Memory B cell (primary cell): ENCODE measurements around the gene LRRC23.
"Not testable (repeated sequence)": the region's sequence is repeated elsewhere in the genome, so short reads cannot be mapped to it uniquely, and the experiment has no call there.

ENCODE experiments used
- ATAC-seq: fragments of 150-1000 bp; cut with Tn5 transposase; 2 replicates; pipeline ENCODE4 v1.10.0; 2021; ENCODE audit warnings: low read depth, mild to moderate bottlenecking, moderate library complexity
- DNase-seq, 2 donors: peaks; one replicate each; pipeline ENCODE4 v3.0.0; 2022; ENCODE audit warnings: low spot score in 2 of 2
- H3K27ac Mint-ChIP-seq: one replicate; pipeline ENCODE4 v1.8.0; 2022; ENCODE audit warnings: mild to moderate bottlenecking, moderate library complexity, mixed read lengths
- H3K27me3 Mint-ChIP-seq: one replicate; pipeline ENCODE4 v1.8.0; 2022; ENCODE audit warnings: mixed read lengths
- H3K36me3 Mint-ChIP-seq: one replicate; pipeline ENCODE4 v1.8.0; 2022; ENCODE audit warnings: mild to moderate bottlenecking, mixed read lengths
- H3K4me1 Mint-ChIP-seq: one replicate; pipeline ENCODE4 v1.8.0; 2022; ENCODE audit warnings: mixed read lengths
- H3K4me3 Mint-ChIP-seq: one replicate; pipeline ENCODE4 v1.8.0; 2022; ENCODE audit warnings: mild to moderate bottlenecking, moderate library complexity, mixed read lengths
- H3K9me3 Mint-ChIP-seq: one replicate; pipeline ENCODE4 v1.8.0; 2022; ENCODE audit warnings: mixed read lengths

Gene LRRC23

GRCh38 chr12:6886206-6886999 is 18.2 kb upstream of the LRRC23 start:
- not testable (repeated sequence) for H3K9me3 Mint-ChIP-seq, H3K27ac Mint-ChIP-seq, DNase-seq, H3K4me1 Mint-ChIP-seq, H3K27me3 Mint-ChIP-seq, H3K36me3 Mint-ChIP-seq, H3K4me3 Mint-ChIP-seq, ATAC-seq

DNA sequence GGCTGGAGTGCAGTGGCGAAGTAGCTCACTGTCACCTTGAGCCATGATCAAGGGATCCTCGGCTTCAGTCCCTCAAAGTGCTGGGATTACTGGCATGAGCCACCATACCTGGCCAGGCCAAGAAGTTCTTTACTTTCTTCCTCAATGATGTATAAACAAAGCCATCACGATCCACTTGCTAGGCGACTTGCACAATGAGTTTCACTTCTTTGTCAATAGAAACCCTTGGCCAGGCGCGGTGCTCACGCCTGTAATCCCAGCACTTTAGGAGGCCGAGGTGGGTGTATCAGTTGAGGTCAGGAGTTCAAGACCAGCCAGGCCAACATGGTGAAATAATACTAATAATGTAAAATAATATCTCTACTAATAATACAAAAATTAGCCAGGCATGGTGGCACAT is 17.2 kb upstream of the LRRC23 start:
- DNase-seq (no peak), ATAC-seq (no peak)
- no peak overlapping the region for H3K4me3 Mint-ChIP-seq
- peaks cover 2% of the 10 kb centered on the region for H3K4me1 Mint-ChIP-seq
- H3K9me3 Mint-ChIP-seq: no peaks in the 10 kb centered on the region
- no peak overlapping the region for H3K27ac Mint-ChIP-seq
- H3K27me3 Mint-ChIP-seq: no peaks in the 10 kb centered on the region
- H3K36me3 Mint-ChIP-seq: peaks cover 4% of the 10 kb centered on the region

DNA sequence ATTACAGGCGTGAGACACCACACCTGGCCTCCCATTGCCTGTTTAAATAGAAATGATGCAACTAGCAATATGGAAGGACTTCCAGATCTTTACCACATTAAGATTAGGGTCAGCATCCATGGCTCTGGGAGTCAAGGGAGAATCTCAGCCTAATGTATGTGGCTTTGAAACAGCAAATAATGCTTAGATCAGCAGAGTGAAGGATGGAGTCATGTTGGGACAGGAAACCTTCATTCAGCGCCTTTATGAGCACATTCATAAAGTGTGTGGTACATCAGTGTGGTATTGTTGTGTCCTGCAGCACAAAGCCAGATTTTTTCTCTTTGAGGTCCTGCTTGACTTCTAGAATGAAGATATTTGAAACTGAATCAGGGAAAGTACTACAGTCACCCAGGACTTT is 16.3 kb upstream of the LRRC23 start:
- H3K27me3 Mint-ChIP-seq: no peaks in the 10 kb centered on the region
- no peak for DNase-seq
- H3K4me1 Mint-ChIP-seq: peaks cover 2% of the 10 kb centered on the region
- H3K9me3 Mint-ChIP-seq: no peaks in the 10 kb centered on the region
- no peak overlapping the region for H3K27ac Mint-ChIP-seq
- peaks cover 4% of the 10 kb centered on the region for H3K36me3 Mint-ChIP-seq
- ATAC-seq: no peak
- no peak overlapping the region for H3K4me3 Mint-ChIP-seq

- H3K9me3 Mint-ChIP-seq, ATAC-seq, H3K4me1 Mint-ChIP-seq, H3K27ac Mint-ChIP-seq, H3K27me3 Mint-ChIP-seq, H3K36me3 Mint-ChIP-seq, H3K4me3 Mint-ChIP-seq, DNase-seq: not testable (repeated sequence)
Observed at GRCh38 chr12:6888794-6889193, 15.8 kb upstream of the LRRC23 start.

GRCh38 chr12:6889775-6890573 is 14.6 kb upstream of the LRRC23 start:
- H3K9me3 Mint-ChIP-seq, H3K36me3 Mint-ChIP-seq, DNase-seq, H3K4me3 Mint-ChIP-seq, ATAC-seq, H3K27me3 Mint-ChIP-seq, H3K27ac Mint-ChIP-seq, H3K4me1 Mint-ChIP-seq: not testable (repeated sequence)

DNA sequence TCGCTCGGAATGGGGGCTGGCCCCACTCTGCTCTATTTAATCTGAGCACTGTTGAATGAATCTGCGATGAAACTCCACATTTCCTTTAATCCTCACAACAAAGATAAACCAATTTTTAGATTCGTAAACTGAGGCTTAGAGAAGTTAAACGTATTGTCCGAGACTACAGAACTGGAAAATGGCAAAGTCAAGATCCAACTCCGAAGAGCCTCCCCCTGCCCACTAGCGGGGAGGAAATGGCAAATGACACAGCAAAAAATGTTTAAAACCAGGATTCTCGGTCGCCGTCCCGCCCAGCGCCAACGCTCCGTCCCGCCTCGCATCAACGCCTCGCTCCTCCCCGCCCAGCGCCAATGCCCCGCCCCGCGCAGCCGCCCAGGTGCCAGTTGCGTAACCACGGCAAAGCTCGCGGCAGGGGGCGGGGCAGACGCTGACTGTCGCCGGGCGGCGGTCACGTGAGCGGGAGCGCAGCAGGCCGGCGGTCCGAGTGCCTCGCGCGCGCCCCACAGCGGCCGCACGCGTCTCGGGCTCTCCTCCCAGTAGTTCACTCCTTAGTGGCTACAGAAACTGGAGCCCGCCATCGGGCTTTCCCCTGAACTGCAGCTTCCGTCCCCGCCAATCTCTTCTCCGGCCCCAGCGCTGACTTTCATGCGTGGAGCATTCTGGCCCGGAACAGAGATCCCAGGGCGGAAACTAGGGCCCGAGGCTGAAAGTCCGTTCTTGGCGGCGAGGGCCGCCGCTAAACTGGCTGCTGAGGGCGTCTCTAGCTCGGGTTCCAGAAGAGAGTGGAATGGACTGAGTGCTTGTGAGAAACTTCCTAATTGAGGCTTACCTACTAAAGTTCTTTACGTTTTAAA is 13.6 kb upstream of the LRRC23 start:
- DNase-seq (peak; percentile 96 to 98), ATAC-seq (peak; percentile 92)
- Mint-ChIP-seq H3K27me3 (no peaks in the 10 kb centered on the region), H3K4me1 (peaks cover 2% of the 10 kb centered on the region), H3K36me3 (no peaks in the 10 kb centered on the region), H3K9me3 (no peaks in the 10 kb centered on the region), H3K4me3 (peak overlapping the region; percentile 85), H3K27ac (peak overlapping the region; percentile 91)

GRCh38 chr12:6891646-6892001 is 13.0 kb upstream of the LRRC23 start:
- ATAC-seq (no peak), DNase-seq (no peak)
- H3K4me3 Mint-ChIP-seq: peak overlapping the region; percentile 85
- peaks cover 2% of the 10 kb centered on the region for H3K4me1 Mint-ChIP-seq
- H3K9me3 Mint-ChIP-seq: no peaks in the 10 kb centered on the region
- peak overlapping the region; percentile 91 for H3K27ac Mint-ChIP-seq
- no peaks in the 10 kb centered on the region for H3K27me3 Mint-ChIP-seq
- no peaks in the 10 kb centered on the region for H3K36me3 Mint-ChIP-seq

DNA sequence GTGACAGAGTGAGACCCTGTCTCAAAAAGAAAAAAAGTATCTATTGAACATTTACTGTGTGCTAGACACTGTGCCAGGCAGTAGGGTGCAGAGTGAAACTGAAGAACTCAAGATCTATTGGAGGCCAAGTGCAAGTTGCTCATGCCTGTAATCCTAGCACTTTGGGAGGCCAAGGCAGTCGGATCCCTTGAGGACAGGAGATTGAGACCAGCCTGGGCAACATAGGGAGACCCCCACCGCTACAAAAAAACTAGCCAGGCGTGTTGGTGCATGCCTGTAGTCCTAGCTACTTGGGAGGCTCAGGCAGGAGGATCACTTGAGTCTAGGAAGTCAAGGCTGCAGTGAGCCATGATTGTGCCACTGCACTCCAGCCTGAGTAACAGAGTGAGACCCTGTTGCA is 11.9 kb upstream of the LRRC23 start:
- not testable (repeated sequence) for H3K36me3 Mint-ChIP-seq, H3K9me3 Mint-ChIP-seq, DNase-seq, H3K4me1 Mint-ChIP-seq, H3K27ac Mint-ChIP-seq, ATAC-seq, H3K27me3 Mint-ChIP-seq
- H3K4me3 Mint-ChIP-seq: peak overlapping the region; percentile 24

- H3K27me3 Mint-ChIP-seq: no peaks in the 10 kb centered on the region
- DNase-seq: no peak
- H3K27ac Mint-ChIP-seq: no peak overlapping the region
- no peaks in the 10 kb centered on the region for H3K36me3 Mint-ChIP-seq
- ATAC-seq: no peak
- H3K4me1 Mint-ChIP-seq: peaks cover 3% of the 10 kb centered on the region
- H3K4me3 Mint-ChIP-seq: no peak overlapping the region
- H3K9me3 Mint-ChIP-seq: no peaks in the 10 kb centered on the region
Observed at GRCh38 chr12:6894321-6894720, 10.3 kb upstream of the LRRC23 start.

DNA sequence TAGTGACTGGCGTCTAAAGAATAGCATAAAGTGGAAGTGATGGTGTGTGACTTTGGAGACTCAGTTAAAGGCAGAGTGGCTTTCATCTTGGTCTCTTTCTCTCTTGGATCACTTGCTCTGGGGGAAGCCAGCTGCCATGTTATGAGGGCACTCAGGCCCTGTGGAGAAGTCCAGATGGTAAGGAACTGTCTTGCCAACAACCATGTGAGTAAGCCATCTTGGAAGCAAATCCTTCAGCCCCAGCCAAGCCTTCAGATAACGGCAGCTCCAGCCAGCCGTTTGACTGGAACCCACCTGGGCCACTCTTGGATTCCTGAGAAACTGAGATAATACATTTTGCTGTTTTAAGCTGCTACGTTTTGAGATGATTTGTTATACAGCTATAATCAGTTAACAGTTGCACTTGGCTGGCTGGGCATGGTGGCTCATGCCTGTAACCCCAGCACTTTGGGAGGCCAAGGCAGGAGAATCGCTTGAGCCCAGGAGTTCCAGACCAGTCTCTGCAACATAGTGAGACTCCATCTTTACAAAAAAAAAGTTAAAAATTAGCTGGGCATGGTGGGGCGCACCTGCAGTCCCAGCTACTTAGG is 7.7 kb upstream of the LRRC23 start:
- H3K4me3 Mint-ChIP-seq: no peak overlapping the region
- no peak for DNase-seq
- H3K4me1 Mint-ChIP-seq: peaks cover 4% of the 10 kb centered on the region
- no peaks in the 10 kb centered on the region for H3K27me3 Mint-ChIP-seq
- no peak for ATAC-seq
- H3K9me3 Mint-ChIP-seq: no peaks in the 10 kb centered on the region
- H3K27ac Mint-ChIP-seq: no peak overlapping the region
- H3K36me3 Mint-ChIP-seq: no peaks in the 10 kb centered on the region

GRCh38 chr12:6899427-6899826 is 5.2 kb upstream of the LRRC23 start:
- Mint-ChIP-seq H3K36me3 (no peaks in the 10 kb centered on the region), H3K4me1 (peaks cover 9% of the 10 kb centered on the region), H3K4me3 (no peak overlapping the region), H3K9me3 (no peaks in the 10 kb centered on the region), H3K27me3 (no peaks in the 10 kb centered on the region), H3K27ac (no peak overlapping the region)
- ATAC-seq (no peak), DNase-seq (no peak)

- peaks cover 9% of the 10 kb centered on the region for H3K4me1 Mint-ChIP-seq
- H3K27ac Mint-ChIP-seq: no peak overlapping the region
- H3K9me3 Mint-ChIP-seq: no peaks in the 10 kb centered on the region
- no peaks in the 10 kb centered on the region for H3K27me3 Mint-ChIP-seq
- H3K4me3 Mint-ChIP-seq: no peak overlapping the region
- ATAC-seq (no peak), DNase-seq (no peak)
- H3K36me3 Mint-ChIP-seq: no peaks in the 10 kb centered on the region
Observed at GRCh38 chr12:6899837-6900519, 4.6 kb upstream of the LRRC23 start.

- peaks cover 1% of the 10 kb centered on the region for H3K36me3 Mint-ChIP-seq
- H3K27me3 Mint-ChIP-seq: no peaks in the 10 kb centered on the region
- H3K27ac Mint-ChIP-seq: no peak overlapping the region
- DNase-seq (no peak), ATAC-seq (no peak)
- H3K9me3 Mint-ChIP-seq: no peaks in the 10 kb centered on the region
- peaks cover 9% of the 10 kb centered on the region for H3K4me1 Mint-ChIP-seq
- no peak overlapping the region for H3K4me3 Mint-ChIP-seq
Observed at GRCh38 chr12:6902448-6902847, 2.2 kb upstream of the LRRC23 start.
